SHP77 (cell line): Measurements from ENCODE around the gene CCDC43.
"Not testable (repeated sequence)": the region's sequence is repeated elsewhere in the genome, so short reads cannot be mapped to it uniquely, and the experiment has no call there.

Source experiments
- DNase-seq, 2 experiments: peaks; one replicate each; lab custom pipeline; 2025; lab: John Stamatoyannopoulos, UW

CCDC43 gene

DNA sequence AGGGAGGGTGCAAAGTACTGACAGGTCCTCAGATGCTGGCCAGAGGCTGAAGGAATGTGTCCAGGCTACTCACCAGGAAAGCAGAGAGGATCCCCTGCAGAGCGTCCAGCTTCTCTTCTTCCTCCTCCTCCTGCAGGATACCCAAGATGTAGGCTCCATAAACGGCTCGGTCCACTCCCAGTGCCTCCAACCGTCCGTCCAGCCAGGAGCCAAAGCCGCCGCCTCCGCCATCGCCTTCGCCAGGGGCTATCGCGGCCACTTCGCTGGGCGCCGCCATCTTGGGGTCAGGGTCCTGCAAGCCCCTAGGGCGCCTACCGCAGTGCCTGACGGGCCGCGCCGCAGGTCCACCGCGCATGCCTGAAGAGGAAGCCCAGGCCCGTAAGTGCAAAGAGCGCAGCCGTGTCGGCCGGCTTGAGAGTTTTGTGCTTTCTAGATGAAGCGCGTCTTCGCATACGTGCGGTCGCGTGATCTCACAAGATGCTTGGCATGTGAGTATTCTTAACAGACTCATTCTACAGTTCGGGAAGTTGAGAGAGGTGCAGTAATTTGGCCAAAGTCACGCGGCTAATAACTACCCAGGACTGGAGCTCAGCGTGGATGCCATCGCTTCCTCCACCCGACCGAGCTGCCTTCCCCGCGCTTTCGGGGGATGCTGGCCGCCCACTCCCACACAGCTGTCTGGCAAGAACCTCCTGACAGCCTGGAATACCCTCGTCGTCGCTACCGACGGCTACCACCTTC lies at the start of gene CCDC43:
TSS of gene CCDC43 (minus strand) at position 300 of the 741 bp plus-strand sequence. CDS start at position 277, 23 bp downstream.
- DNase-seq, result peak; percentile 81 to 89

DNA sequence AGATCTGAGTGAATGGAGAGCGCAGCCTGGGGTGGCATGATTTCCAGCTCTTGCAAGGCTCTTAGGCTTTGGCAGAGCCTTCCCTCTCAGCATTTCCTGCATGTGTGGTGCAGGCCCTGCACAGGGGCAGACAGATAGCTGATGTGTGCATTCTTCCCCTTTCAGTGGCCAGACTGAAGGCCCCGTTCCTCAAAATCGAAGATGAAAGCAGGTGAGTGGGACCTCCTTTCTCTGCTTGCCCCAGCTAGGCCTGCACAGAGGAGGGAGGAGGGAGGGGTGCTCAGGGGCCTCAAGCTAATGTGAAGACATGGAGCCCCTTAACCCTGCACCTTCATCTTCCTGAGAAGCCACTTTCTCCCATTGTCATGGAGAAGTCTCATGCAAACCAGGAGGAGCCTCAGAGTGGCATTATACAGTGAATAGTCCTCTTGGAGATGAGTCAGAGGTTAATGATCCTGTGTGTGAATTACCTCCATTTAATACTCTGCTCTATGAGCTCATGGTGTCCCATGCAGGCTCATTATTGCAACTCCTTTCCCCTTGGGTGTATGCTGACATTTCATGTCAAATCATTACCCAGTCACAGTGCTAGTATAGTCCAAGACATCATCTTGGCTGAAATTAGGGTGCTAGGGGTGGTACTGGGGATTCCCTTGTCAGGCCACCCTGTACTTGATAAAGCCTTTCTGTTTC lies 48.8 kb upstream of the CCDC43 start:
- DNase-seq, result no peak

DNA sequence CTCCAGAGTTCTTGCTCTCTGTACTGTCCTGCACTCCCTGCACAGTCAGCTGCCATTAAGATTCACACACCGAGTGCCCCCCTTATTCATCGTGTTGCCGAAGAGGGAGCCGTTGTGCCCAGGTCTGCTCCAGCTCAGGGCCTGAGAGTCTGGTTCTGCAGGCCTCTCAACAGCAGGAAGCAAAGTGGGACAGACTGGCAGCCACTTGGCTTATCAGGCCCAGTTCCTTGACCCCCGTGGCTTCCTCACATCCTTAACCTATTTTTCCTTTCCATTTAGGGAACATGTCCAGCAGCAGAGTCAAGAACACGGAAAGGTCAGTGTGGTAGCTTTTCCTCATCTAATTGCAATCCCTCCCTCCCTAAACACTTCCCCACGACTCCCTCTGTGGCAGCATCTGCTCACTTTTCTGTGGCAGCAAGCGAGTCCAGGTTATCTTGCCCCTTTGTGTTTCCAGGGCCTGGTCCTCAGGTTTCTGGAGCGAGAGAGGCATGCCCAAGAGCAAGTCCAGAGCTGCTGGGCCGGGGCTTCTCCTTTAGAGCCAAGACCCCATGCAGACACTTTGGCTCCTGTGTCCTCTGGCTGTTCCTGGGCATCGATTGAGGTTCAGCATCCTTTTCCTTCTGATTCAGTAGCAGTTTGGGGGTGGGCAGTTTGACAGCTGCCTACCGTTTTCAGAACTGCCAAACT lies 47.1 kb upstream of the CCDC43 start:
- DNase-seq, result no peak

- DNase-seq, result no peak
Observed at GRCh38 chr17:44734272-44734671, 44.7 kb upstream of the CCDC43 start.

DNA sequence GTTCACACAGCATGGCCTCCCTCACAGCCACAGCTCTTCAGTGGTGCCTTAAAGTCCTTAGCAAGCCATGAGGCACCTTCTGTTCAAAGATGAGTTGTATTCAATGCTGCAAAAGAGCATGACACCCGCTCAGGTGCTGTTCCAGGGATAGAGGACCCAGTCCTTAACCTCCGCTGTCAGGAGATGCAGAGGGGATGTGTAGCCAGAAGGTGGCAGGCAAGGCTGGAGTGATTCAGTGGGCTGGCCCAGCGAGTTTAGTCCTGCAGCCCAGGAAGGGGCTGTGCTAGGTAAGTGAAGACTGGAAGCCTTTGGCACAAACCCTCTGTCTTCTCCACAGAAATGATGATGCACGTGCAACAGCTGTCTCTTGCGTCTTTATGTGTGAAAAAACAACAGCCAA lies 44.2 kb upstream of the CCDC43 start:
- DNase-seq, result no peak

DNA sequence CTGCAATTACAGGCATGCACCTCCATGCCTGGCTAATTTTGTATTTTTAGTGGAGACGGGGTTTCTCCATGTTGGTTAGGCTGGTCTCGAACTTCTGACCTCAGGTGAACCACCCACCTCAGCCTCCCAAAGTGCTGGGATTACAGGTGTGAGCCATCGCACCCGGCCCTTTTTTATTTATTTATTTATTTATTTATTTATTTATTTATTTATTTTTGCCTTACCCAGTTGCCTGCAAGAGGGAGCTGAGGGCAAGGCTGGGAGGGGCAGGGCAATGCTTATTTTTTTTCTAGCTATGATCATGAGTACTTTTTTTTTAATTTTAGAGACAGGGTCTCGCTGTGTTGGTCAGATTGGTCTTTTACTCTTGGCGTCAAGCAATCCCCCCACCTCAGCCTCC lies 36.5 kb upstream of the CCDC43 start:
- DNase-seq, result not testable (repeated sequence)

DNA sequence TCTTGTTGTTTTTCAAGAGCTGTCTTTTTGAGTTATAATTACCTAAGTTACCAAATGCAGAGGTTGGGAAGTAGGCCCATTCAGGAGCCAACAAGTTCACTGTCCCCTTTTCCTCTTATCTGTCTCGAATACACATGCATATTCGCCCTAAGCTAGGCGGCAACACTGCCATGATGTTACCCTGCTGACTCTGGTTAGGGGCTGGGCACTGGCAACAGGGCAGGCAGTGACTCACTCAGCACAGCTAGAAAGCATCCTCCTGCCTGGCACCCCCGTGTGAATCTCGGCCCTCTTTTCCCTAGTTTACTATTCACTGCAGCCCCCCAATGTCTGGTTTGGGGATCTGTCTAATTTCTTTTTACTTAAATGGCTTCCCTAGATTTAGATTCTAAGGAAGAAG lies 32.7 kb upstream of the CCDC43 start:
- DNase-seq, result no peak

DNA sequence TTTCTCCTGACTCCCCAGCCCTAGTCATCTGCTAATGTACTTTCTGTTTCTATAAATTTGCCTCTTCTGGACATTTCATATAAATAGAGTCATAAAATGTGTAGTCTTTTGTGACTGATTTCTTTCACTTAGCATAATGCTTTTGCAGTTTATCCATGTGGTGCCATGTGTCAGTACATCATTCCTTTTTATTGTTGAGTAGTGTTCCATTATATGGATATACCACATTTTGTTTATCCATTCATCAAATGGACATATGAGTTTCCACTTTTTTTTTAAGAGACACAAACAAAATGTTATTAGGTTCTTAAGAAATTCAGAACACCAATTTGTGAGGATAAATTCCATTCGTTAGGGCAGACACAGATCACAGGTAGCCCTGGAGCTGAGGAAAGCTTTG lies 29.9 kb upstream of the CCDC43 start:
- no peak for DNase-seq

DNA sequence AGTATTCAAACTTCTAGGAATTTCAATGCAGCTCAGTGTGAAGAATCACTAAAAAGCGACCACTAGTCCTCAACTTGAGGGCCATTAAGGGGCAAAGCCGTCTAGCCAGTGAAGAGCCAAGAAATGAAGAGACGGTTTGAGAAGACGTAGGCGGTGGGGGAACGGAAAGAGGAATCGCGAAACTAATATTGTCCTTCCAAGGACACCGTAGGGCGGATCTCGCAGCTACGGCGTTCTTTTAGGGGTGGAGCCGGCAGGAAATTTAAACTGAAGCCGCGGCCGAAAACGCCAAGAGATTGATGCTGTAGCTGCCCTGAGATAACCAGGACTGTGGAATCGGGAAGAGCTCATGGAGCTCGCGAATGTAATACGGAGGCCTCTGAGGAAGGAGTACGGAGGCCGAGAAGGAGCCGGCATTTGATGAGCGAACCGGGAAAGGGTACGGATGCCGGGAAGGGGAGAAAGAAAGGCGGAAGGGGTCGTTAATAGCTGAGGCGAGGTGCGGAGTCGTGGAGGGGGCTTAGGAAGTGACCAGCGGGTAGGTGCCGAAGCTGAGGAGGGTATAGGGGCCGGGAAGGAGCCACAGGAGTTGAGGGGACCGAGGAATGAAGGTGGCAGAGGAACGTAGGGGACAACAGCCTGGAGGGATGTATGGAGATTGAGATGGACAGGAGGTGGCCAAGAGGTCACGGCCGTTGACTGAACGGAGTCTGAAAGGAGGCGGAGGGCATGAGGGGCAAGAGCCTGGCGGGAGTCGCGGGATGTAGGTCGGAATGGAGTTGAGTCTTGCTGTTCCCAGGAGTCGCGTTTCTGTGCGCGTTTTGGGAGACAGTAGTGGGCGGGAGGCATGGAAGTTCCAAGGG lies 19.1 kb upstream of the CCDC43 start, which contains the start of gene DBF4B:
TSS of gene DBF4B (plus strand) at position 265 of the 863 bp plus-strand sequence. CDS start at position 421, 156 bp downstream.
- DNase-seq, result peak; percentile 69 to 82

DNA sequence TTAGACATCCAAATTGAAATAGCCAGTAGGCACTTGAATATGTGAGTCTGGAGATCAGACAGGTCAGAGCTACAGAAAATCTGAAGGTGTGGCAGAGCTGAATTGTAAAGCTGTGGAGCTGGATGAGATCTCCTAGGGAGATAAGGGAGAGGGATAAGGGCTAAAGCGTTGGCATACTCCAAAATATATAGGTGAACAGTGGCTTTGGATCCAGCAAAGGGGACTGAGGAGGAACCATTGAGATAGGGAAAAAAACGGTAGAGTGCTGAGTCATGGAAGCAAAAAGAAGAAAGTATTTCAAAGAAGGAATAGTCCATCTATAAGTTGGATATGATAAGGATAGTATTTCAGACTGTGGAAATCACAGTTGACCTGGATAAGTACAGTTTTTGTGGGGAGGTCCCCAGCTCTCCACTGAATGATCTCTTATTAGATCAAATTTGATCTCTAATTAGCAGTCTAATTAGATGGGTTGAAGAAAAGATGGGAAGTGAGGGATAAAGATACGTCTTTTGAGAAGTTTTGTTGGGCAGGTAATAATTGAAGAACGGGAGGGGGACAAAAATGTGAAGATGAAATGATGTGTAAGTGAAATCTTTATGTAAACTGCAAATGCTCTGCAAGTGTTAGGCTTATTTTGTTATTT lies 18.3 kb upstream of the CCDC43 start:
- no peak for DNase-seq

DNA sequence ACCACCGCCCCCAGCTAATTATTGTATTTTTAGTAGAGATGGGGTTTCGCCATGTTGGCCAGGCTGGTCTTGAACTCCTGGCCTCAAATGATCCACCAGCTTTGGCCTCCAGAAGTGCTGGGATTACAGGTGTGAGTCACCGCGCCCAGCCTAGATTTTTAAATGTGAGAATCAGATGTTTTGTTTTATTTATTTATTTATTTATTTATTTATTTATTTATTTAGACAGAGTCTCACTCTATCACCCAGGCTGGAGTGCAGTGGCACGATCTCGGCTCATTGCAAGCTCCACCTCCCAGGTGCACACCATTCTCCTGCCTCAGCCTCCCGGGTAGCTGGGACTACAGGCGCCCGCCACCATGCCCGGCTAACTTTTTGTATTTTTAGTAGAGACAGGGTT lies 10.7 kb upstream of the CCDC43 start:
- not testable (repeated sequence) for DNase-seq

DNA sequence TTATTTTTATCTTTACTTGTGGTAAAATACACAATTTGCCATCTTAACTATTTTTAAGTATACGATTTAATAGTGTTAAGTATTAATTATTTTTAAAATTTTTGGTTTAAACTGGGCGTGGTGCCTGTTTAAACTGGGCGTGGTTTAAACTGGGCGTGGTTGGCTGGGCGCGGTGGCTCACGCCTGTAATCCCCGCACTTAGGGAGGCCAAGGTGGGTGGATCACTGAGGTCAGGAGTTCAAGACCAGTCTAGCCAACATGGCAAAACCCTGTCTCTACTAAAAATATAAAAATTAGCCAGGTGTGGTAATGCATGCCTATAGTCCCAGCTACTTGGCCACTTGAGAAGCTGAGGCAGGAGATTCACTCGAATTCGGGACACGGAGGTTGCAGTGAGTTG lies 4.0 kb upstream of the CCDC43 start:
- no peak for DNase-seq

- DNase-seq, result peak; percentile 12 to 25
Observed at GRCh38 chr17:44690746-44691306, 1.2 kb upstream of the CCDC43 start.

GRCh38 chr17:44688675-44689476 lies 700 bp downstream of the CCDC43 start:
- DNase-seq, result no peak

- no peak for DNase-seq
Observed at GRCh38 chr17:44688200-44688599, 1.4 kb downstream of the CCDC43 start.

GRCh38 chr17:44687756-44688155 lies 1.8 kb downstream of the CCDC43 start:
- no peak for DNase-seq

DNA sequence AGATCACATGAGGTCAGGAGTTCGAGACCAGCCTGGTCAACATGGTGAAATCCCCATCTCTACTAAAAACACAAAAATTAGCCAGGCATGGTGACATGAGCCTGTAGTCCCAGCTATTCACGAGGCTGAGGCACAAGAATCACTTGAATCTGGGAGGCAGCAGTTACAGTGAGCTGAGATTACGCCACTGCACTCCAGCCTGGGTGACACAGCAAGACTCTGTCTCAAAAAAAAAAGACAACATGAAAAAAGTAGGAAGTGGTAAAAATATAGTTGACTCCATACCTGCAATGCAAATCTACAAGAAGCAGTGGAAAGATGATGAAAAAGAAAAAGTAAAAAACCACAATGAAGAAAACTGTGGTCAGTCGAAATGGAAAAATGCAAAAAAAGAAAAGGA lies 6.3 kb downstream of the CCDC43 start:
- not testable (repeated sequence) for DNase-seq

DNA sequence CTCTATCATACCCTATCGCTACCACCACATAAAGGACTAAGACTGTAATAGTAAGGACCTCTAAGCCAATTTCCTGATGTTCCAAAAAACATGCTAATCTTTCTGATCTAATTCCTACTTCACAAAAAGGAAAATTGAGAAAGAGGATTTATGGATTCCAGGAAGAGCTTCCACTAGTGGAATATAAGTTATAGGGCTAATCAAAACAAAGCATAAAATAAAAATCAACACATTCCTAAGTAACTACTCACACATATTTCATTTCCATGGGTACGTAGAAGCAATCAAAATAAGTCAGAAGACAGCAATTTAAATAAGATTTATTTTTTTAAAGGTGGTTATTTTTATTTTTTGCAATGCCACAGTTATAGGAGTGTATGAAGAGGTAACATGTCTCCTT lies 12.4 kb downstream of the CCDC43 start:
- no peak for DNase-seq

- DNase-seq, result no peak
Observed at GRCh38 chr17:44673893-44674292, 15.7 kb downstream of the CCDC43 start.

- DNase-seq, result peak; percentile 2 to 9
Observed at GRCh38 chr17:44672479-44673093, 17.0 kb downstream of the CCDC43 start.
